GM12878 (cell line): ENCODE data around the gene RAB23. TPM values are rescaled to one million over a fixed set of nuclear protein-coding genes. Genes with fewer than 3 reads are reported as not detected.

Experiments
- ATAC-seq: fragments of 200-7000 bp; cut with Tn5 transposase; 3 replicates; pipeline ENCODE4 v1.9.1; 2020; ENCODE audit warnings: mild to moderate bottlenecking, moderate library complexity
- BruUV-seq: library from RNA; stranded (reverse); fragments of 400-500 nt; replicated peaks from 2 replicates; lab custom pipeline; 2021; lab: Mats Ljungman, UMichigan
- CTCF ChIA-PET: fragments of 300-600 bp; sonication (Branson Sonifier 250); formaldehyde crosslinking; extraction: SDS; loops from one replicate; lab custom pipeline; 2021; ENCODE audit warnings: inconsistent platforms; lab: Yijun Ruan, JAX
- POLR2A ChIA-PET: fragments of 350-600 bp; formaldehyde crosslinking; extraction: SDS; loops from one replicate; lab custom pipeline; 2021; ENCODE audit warnings: inconsistent platforms; lab: Charles Lee
- RAD21 ChIA-PET: fragments of 300-600 bp; sonication (Branson Sonifier 250); formaldehyde crosslinking; loops from one replicate; lab custom pipeline; 2023; ENCODE audit warnings: antibody characterized with exemption; ENCODE audit not compliant: unreplicated experiment; lab: Charles Lee
- SMC1A ChIA-PET: fragments of 300-600 bp; sonication (Branson Sonifier 250); formaldehyde crosslinking; loops from one replicate; lab custom pipeline; 2023; ENCODE audit not compliant: unreplicated experiment, uncharacterized antibody; lab: Charles Lee
- DNase-seq: peaks from one replicate; pipeline ENCODE4 v3.0.0-alpha.2; 2011; ENCODE audit warnings: low read depth, low spot score
- FAIRE-seq: peaks from 3 replicates; lab custom pipeline; 2011; peaks lifted over from hg19 to GRCh38; lab: Jason Lieb, UNC
- H2AFZ ChIP-seq: 2 replicates; pipeline ENCODE4 v1.6.0; 2011; ENCODE audit warnings: low read depth, low read length, control low read depth; ENCODE audit not compliant: control insufficient read depth
- H3K27ac ChIP-seq: 2 replicates; pipeline ENCODE4 v1.5.1; 2011; ENCODE audit warnings: control low read depth; ENCODE audit not compliant: control insufficient read depth, insufficient read depth
- H3K27me3 ChIP-seq, 2 experiments: replicated peaks in 1 of 2; 2 replicates each; pipeline versions ENCODE4 v1.6.0 to v1.6.1; 2011; ENCODE audit warnings: low read length in 1 of 2; ENCODE audit not compliant: control insufficient read depth in 2 of 2, insufficient read depth in 2 of 2
- H3K36me3 ChIP-seq, 2 experiments: 2 replicates each; pipeline ENCODE4 v1.5.1; 2011; ENCODE audit warnings: low read length in 1 of 2; ENCODE audit not compliant: control insufficient read depth in 2 of 2, insufficient read depth in 2 of 2
- H3K4me1 ChIP-seq: 2 replicates; pipeline ENCODE4 v1.6.1; 2011; ENCODE audit warnings: mild to moderate bottlenecking, low read length, moderate library complexity, mixed read lengths; ENCODE audit not compliant: control insufficient read depth, insufficient read depth
- H3K4me2 ChIP-seq: 2 replicates; pipeline ENCODE4 v1.6.0; 2011; ENCODE audit warnings: control low read depth; ENCODE audit not compliant: control insufficient read depth, insufficient read depth
- H3K4me3 ChIP-seq: fragments of 200-600 bp; sonication (generic); 2 replicates; pipeline ENCODE4 v1.5.1; 2016
- H3K79me2 ChIP-seq: 2 replicates; pipeline ENCODE4 v1.6.0; 2011; ENCODE audit warnings: low read length; ENCODE audit not compliant: control insufficient read depth, insufficient read depth
- H3K9ac ChIP-seq: 2 replicates; pipeline ENCODE4 v1.8.0; 2011; ENCODE audit warnings: low read length, control low read depth, mixed read lengths; ENCODE audit not compliant: control insufficient read depth, insufficient read depth
- H3K9me3 ChIP-seq: replicated peaks from 3 replicates; pipeline ENCODE4 v1.5.1; 2011; ENCODE audit warnings: mild to moderate bottlenecking, low read length; ENCODE audit not compliant: control insufficient read depth, insufficient read depth
- H4K20me1 ChIP-seq: 2 replicates; pipeline ENCODE4 v1.6.0; 2011; ENCODE audit not compliant: control insufficient read depth, insufficient read depth
- BMI1 ChIP-seq: fragments of 450-650 bp; IDR thresholded peaks from 2 replicates; pipeline ENCODE4 v1.6.1; 2016; ENCODE audit warnings: mild to moderate bottlenecking, moderate library complexity, borderline replicate concordance
- NFXL1 ChIP-seq: fragments of 450-650 bp; IDR thresholded peaks from 2 replicates; pipeline ENCODE4 v1.6.1; 2017; ENCODE audit warnings: antibody characterized with exemption, mild to moderate bottlenecking, borderline replicate concordance
- NR2F1 ChIP-seq: fragments of 450-650 bp; conservative IDR thresholded peaks from 2 replicates; pipeline ENCODE4 v1.6.1; 2017; ENCODE audit warnings: mild to moderate bottlenecking
- RAD51 ChIP-seq: fragments of 450-650 bp; IDR thresholded peaks from 2 replicates; pipeline ENCODE4 v1.6.1; 2016; ENCODE audit warnings: moderate library complexity, mild to moderate bottlenecking, inconsistent platforms
- SUZ12 ChIP-seq: fragments of 200-600 bp; sonication (generic); IDR thresholded peaks from one replicate; pipeline ENCODE4 v1.6.1; 2018; ENCODE audit warnings: antibody characterized with exemption, mild to moderate bottlenecking; ENCODE audit not compliant: unreplicated experiment
- WGBS: methylation state at CpG from one replicate; pipeline ENCODE4 v1.1.6; 2016; ENCODE audit warnings: low lambda C conversion rate; ENCODE audit not compliant: insufficient replicate concordance, insufficient coverage; ENCODE audit errors: missing lambda C conversion rate; 5-methylcytosine and 5-hydroxymethylcytosine counted together
- in situ Hi-C: fragments of 300-500 bp; cut with MboI; formaldehyde crosslinking; loops from 9 replicates; pipeline ENCODE4 v1.14.3; 2018; ENCODE audit warnings: mixed read lengths
- intact Hi-C: fragments of 100-400 bp; cut with micrococcal nuclease; formaldehyde crosslinking; loops from one replicate; pipeline ENCODE4 v1.14.2; 2022; ENCODE audit not compliant: unreplicated experiment
- polyA plus RNA-seq, 11 experiments: library from polyadenylated mRNA; depleted of rRNA in 4 of 11; unstranded in 6 of 11; stranded (reverse) in 5 of 11; fragments of >200 nt; fragmentation: Nextera tagmentation in 4 of 11; fragmentation: Illumina TruSeq in 1 of 11; extraction: Ambion mirVana in 4 of 11; extraction: Trizol in 1 of 11; gene quantifications; 1 replicate in 1 of 11; 2 replicates in 10 of 11; pipeline versions ENCODE4 v1.2.1 to v1.2.3, GENCODE V29; 2011 to 2016; ENCODE audit warnings: inconsistent platforms in 2 of 11, missing spikeins in 2 of 11, low read depth in 1 of 11
- total RNA-seq, 4 experiments: library from RNA; depleted of rRNA in 3 of 4; stranded (reverse); fragments of >200 nt in 3 of 4; fragmentation: Illumina TruSeq in 1 of 4; extraction: Trizol in 1 of 4; gene quantifications; 2 replicates each; pipeline versions ENCODE4 v1.2.1 to v1.2.3, GENCODE V29; 2013 to 2021

Gene RAB23
- total and polyA plus RNA-seq, 10 of the 15 experiments (the other 5 are each of a cell fraction or from before 2014, with no cell fraction given), result 0.80 to 6.0 (median 3.1) TPM

DNA sequence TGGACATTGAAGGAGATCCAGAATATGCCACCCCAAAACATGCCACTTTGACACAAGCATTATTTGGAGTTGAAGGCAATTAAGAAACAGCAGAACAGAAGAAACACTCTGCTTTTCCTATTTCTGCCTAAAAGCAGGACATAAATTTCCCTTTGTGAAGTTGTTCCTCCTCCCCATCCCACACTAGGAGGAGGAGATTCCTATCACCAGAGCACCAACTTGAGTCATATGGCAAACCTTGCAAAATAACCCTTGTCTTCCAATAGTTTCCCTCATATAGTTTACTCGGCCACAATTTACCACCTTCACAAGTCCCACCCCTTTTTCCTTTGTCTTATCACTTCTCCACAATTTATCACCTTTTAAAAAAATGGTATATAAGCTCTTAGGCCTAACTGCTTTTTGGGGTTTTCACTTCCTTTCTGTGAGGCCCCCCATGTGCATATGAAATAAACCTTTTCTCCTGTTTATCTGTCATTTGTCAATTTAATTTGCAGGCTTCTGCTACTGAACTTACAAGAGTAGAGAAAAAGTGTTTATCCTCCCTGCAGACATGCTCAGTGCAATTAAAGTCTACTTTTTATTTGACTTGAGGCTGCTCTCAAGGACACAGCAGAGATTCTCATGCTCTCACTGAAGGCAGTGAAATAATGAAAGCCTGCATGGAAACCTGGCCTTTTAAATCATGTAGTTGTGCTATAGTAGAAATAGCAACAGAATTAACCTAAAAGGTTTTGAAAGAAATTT is 2.8 kb upstream of the RAB23 start (continued):
- TF ChIP-seq SUZ12 (no peak), NFXL1 (no peak), NR2F1 (no peak)

DNA sequence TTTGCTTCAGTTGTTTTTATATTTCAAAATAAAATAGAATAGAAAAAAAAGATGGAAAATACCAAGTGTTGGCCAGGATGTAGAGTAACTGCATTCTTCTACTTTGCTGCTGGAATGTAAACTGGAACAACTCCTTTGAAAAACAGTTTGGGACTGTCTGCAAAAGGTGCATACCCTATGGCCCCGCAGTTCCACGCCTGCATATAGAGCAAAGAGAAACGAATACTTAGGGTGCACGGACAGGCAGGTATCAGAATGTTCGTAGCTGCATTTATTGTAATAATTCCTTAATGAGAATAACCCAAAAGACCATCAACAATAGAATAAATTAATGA is 603 bp upstream of the RAB23 start:
- H2AFZ ChIP-seq, result peak overlapping the region; percentile 91
- H3K4me2 ChIP-seq, result peak overlapping the region; percentile 58
- intact Hi-C loops, result loop anchor here (2.0 kb wide), 1 partner anchor 50 kb away; the partner anchor contains the start of gene BAG2
- ChIA-PET SMC1A (interaction anchor here (0.7 kb wide), 1 partner anchor 95 kb away, joined by 3 read pairs; the partner anchor contains the start of gene PRIM2), RAD21 (no interaction called here), POLR2A (interaction anchor here (0.6 to 1.3 kb wide), 2 partner anchors 127 to 130 kb away, joined by 3 to 4 read pairs; no protein-coding TSS in a partner anchor)
- FAIRE-seq, result no peak
- H3K4me1 ChIP-seq, result no peaks in the 10 kb centered on the region
- no peak for ATAC-seq
- peak overlapping the region; percentile 69; the same call in 1 of the 2 replicates for H3K9ac ChIP-seq
- peaks cover 6% of the 10 kb centered on the region for H3K79me2 ChIP-seq
- no peak overlapping the region for H3K27ac ChIP-seq
- WGBS, result 19% methylated on average over 5 of the region's 5 CpGs
- H3K9me3 ChIP-seq, result no peaks in the 10 kb centered on the region
- peak overlapping the region; percentile 81 for H3K4me3 ChIP-seq
- no TSS peak for BruUV-seq
- H3K36me3 ChIP-seq, result no peaks in the 10 kb centered on the region
- TF ChIP-seq BMI1, result 0 out of 2 replicates have a peak, but pooled peaks have one; percentile 29
- TF ChIP-seq RAD51, result no peak
- TF ChIP-seq, all 136 proteins: peak for 1
- DNase-seq, result no peak
- H3K27me3 ChIP-seq, result no peaks in the 10 kb centered on the region
- no peaks in the 10 kb centered on the region for H4K20me1 ChIP-seq
- CTCF ChIA-PET, result interaction anchor here (2.0 kb wide), 1 partner anchor 318 kb away, joined by 6 read pairs; no protein-coding TSS in a partner anchor
- in situ Hi-C loops, result no loop called here
